ENCODE measurements around the gene ZBTB7C.

- TF ChIP-seq POLR2AphosphoS5 (IDR thresholded peaks at IDR 0.05; ENCODE audit: low read depth, low read length) (no peak), TAF1 (IDR thresholded peaks at IDR 0.05; ENCODE audit: low read depth, low read length) (no peak), POLR2A (IDR thresholded peaks at IDR 0.05; ENCODE audit: low read depth, low read length) (no peak), SPI1 (IDR thresholded peaks at IDR 0.05; ENCODE audit: low read depth, low read length) (no peak), PAX5 (IDR thresholded peaks at IDR 0.05; ENCODE audit: insufficient read depth, low read length, severe bottlenecking) (no peak), POU2F2 (IDR thresholded peaks at IDR 0.05; ENCODE audit: low read depth, low read length) (no peak)
These were observed 47.7 kb upstream of the ZBTB7C start for GRCh38 chr18:48456838-48457237.

Measured in GM12891 (cell line).